B cell (primary cell): ENCODE data around the gene PLXDC1. TPM values are rescaled to one million over a fixed set of nuclear protein-coding genes. Genes with fewer than 3 reads are reported as not detected.

ENCODE experiments used
- ATAC-seq: fragments of 200-7000 bp; cut with Tn5 transposase; one replicate; pipeline ENCODE4 v1.10.0; 2021; ENCODE audit warnings: low read depth, mild to moderate bottlenecking, moderate number of reproducible peaks, moderate library complexity
- CTCF ChIA-PET: fragments of 350-600 bp; sonication (Branson Sonifier 250); formaldehyde crosslinking; loops from one replicate; lab custom pipeline; 2021; ENCODE audit warnings: antibody characterized with exemption, inconsistent platforms; lab: Charles Lee
- POLR2A ChIA-PET: fragments of 350-600 bp; sonication (Branson Sonifier 250); formaldehyde crosslinking; loops from one replicate; lab custom pipeline; 2021; ENCODE audit warnings: antibody characterized with exemption; lab: Charles Lee
- DNase-seq: peaks from one replicate; pipeline ENCODE4 v3.0.0; 2013
- H2AFZ ChIP-seq: 2 replicates; pipeline ENCODE4 v1.6.1; 2012; ENCODE audit warnings: mild to moderate bottlenecking, low read depth, low read length; ENCODE audit not compliant: insufficient read depth, poor library complexity, severe bottlenecking
- H3K27ac ChIP-seq, 2 donors: 1 replicate in 1 of 2; 2 replicates in 1 of 2; pipeline ENCODE4 v1.5.1; 2012 to 2013; ENCODE audit warnings: low read length in 2 of 2, mild to moderate bottlenecking in 2 of 2, moderate library complexity in 1 of 2
- H3K27me3 ChIP-seq, 4 experiments: fragments of 200-600 bp in 1 of 4; sonication (generic) in 1 of 4; replicated peaks in 1 of 4; 1 replicate in 2 of 4; 2 replicates in 2 of 4; pipeline versions ENCODE4 v1.6.1 to v1.7.0; 2013 to 2016; ENCODE audit warnings: low read length in 3 of 4, mild to moderate bottlenecking in 2 of 4, mixed read lengths in 1 of 4, moderate library complexity in 1 of 4; ENCODE audit not compliant: insufficient read depth in 4 of 4, control insufficient read depth in 3 of 4; ENCODE audit errors: control extremely low read depth in 1 of 4
- H3K36me3 ChIP-seq, 2 experiments: replicated peaks in 1 of 2; 1 replicate in 1 of 2; 2 replicates in 1 of 2; pipeline versions ENCODE4 v1.6.1 to v1.7.1; 2013; ENCODE audit warnings: low read length in 1 of 2; ENCODE audit not compliant: insufficient read depth in 2 of 2, control insufficient read depth in 1 of 2; ENCODE audit errors: control extremely low read depth in 1 of 2, extremely low read depth in 1 of 2
- H3K4me1 ChIP-seq, 2 donors: fragments of 200-600 bp in 1 of 2; sonication (generic) in 1 of 2; 1 replicate in 1 of 2; 2 replicates in 1 of 2; pipeline versions ENCODE4 v1.5.1 to v1.6.1; 2013 to 2017; ENCODE audit warnings: low read length in 2 of 2; ENCODE audit not compliant: control insufficient read depth in 2 of 2, insufficient read depth in 2 of 2
- H3K4me2 ChIP-seq: replicated peaks from 2 replicates; pipeline ENCODE3; 2012; ENCODE audit warnings: mild to moderate bottlenecking, low read depth, low read length; ENCODE audit not compliant: poor library complexity, severe bottlenecking
- H3K4me3 ChIP-seq, 5 experiments: fragments of 200-600 bp in 1 of 5; sonication (generic) in 1 of 5; 1 replicate in 3 of 5; 2 replicates in 2 of 5; pipeline versions ENCODE4 v1.5.1 to v1.7.0; 2011 to 2016; ENCODE audit warnings: low read length in 4 of 5, mild to moderate bottlenecking in 4 of 5, low read depth in 2 of 5, control low read depth in 1 of 5, moderate library complexity in 1 of 5; ENCODE audit not compliant: insufficient read depth in 1 of 5; ENCODE audit errors: control extremely low read depth in 1 of 5, extremely low read depth in 1 of 5
- H3K79me2 ChIP-seq: fragments of 200-600 bp; sonication (generic); one replicate; pipeline ENCODE4 v1.6.0; 2016; ENCODE audit warnings: low read length; ENCODE audit not compliant: control insufficient read depth, insufficient read depth
- H3K9ac ChIP-seq: fragments of 200-600 bp; sonication (generic); 2 replicates; pipeline ENCODE4 v1.6.1; 2017; ENCODE audit warnings: mild to moderate bottlenecking, low read length, moderate library complexity
- H3K9me3 ChIP-seq, 3 donors: one replicate each; pipeline versions ENCODE4 v1.6.1 to v1.7.1; 2013; ENCODE audit warnings: low read length in 2 of 3; ENCODE audit not compliant: control insufficient read depth in 2 of 3, insufficient read depth in 1 of 3; ENCODE audit errors: control extremely low read depth in 1 of 3
- H4K20me1 ChIP-seq: 2 replicates; pipeline ENCODE4 v1.6.0; 2012; ENCODE audit warnings: mild to moderate bottlenecking, low read length; ENCODE audit not compliant: insufficient read depth, control insufficient read depth, poor library complexity, severe bottlenecking
- H3K27ac Mint-ChIP-seq: one replicate; pipeline ENCODE4 v1.8.0; 2021; ENCODE audit warnings: mixed read lengths
- H3K27me3 Mint-ChIP-seq: one replicate; pipeline ENCODE4 v1.8.0; 2021; ENCODE audit warnings: mixed read lengths
- H3K4me1 Mint-ChIP-seq: one replicate; pipeline ENCODE4 v1.8.0; 2021; ENCODE audit warnings: mixed read lengths
- H3K4me3 Mint-ChIP-seq: one replicate; pipeline ENCODE4 v1.8.0; 2021; ENCODE audit warnings: mixed read lengths
- H3K9me3 Mint-ChIP-seq: one replicate; pipeline ENCODE4 v1.8.0; 2022; ENCODE audit warnings: mixed read lengths; ENCODE audit not compliant: insufficient read depth
- EZH2 ChIP-seq: IDR thresholded peaks from 2 replicates; pipeline ENCODE4 v1.6.1; 2012; ENCODE audit warnings: borderline replicate concordance, low read depth, mild to moderate bottlenecking, moderate library complexity, low read length; ENCODE audit not compliant: insufficient read depth, poor library complexity, severe bottlenecking
- WGBS: methylation state at CpG from one replicate; pipeline ENCODE4 v1.1.5; 2013; ENCODE audit warnings: missing lambda C conversion rate; ENCODE audit not compliant: insufficient coverage; 5-methylcytosine and 5-hydroxymethylcytosine counted together
- intact Hi-C: fragments of 100-400 bp; cut with micrococcal nuclease; formaldehyde crosslinking; loops from one replicate; pipeline ENCODE4 v1.10.0; 2022
- polyA plus RNA-seq: library from polyadenylated mRNA; depleted of rRNA; stranded (reverse); fragments of >200 nt; gene quantifications from 2 replicates; pipeline ENCODE4 v1.2.3, GENCODE V29; 2012
- total RNA-seq, 2 donors: library from RNA; stranded (reverse); fragments of 120-200 nt in 1 of 2; gene quantifications; 1 replicate in 1 of 2; 2 replicates in 1 of 2; pipeline versions ENCODE4 v1.2.3 to v1.2.4, GENCODE V29; 2013 to 2022
- TF ChIP-seq, protein P1 (sequence below): fragments of 200-600 bp; IDR thresholded peaks from one replicate; pipeline ENCODE4 v1.8.0; 2022; ENCODE audit warnings: antibody characterized with exemption, mild to moderate bottlenecking

The PLXDC1 gene
- total and polyA plus RNA-seq, 2 donors (not counting 1 experiment from before 2014, with no cell fraction given) = 0.69 TPM; not detected in 1

DNA sequence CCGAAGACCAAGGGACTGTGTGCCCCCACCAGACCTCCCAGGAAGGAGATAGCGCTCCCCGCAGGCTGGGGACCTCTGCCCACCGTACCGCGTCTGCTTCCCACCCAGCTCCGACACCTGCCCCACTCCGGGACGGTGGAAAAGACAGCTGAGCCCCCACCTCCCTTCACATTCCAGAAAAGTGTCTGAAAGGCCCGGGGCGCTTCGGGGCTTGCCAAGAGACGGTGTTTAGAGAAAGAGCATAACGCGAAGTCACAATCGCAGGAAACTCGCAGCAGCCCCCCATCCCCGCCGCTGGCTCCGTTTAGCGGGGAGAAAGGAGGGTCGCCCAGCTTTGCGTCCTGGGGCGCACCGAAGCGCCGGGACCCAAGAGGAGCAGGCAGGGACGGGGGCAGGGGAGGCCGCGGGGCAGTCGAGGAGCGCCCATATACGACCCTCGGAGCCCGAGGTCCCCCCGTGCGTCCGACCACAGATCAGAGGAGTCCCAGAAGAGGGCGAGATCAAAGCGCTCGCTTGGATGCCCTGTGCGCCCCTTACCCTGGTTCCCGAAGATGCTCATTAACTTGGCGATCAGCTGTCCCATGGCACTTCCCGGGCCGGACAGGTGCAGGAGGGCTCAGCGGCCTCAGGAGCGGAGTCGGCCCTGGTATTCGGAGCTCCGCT lies 13.9 kb upstream of the PLXDC1 start:
- H3K36me3 ChIP-seq = no peaks in the 10 kb centered on the region
- intact Hi-C loops = no loop called here
- H3K9me3 ChIP-seq = peaks cover 0 to 12% (median 0%) of the 10 kb centered on the region in 3 donors
- H2AFZ ChIP-seq = peak overlapping the region; percentile 87
- H3K9ac ChIP-seq = peak overlapping the region; percentile 71
- peak overlapping the region; percentile 29 for H3K27ac Mint-ChIP-seq
- no peak for TF ChIP-seq EZH2
- TF ChIP-seq, protein P1, sequence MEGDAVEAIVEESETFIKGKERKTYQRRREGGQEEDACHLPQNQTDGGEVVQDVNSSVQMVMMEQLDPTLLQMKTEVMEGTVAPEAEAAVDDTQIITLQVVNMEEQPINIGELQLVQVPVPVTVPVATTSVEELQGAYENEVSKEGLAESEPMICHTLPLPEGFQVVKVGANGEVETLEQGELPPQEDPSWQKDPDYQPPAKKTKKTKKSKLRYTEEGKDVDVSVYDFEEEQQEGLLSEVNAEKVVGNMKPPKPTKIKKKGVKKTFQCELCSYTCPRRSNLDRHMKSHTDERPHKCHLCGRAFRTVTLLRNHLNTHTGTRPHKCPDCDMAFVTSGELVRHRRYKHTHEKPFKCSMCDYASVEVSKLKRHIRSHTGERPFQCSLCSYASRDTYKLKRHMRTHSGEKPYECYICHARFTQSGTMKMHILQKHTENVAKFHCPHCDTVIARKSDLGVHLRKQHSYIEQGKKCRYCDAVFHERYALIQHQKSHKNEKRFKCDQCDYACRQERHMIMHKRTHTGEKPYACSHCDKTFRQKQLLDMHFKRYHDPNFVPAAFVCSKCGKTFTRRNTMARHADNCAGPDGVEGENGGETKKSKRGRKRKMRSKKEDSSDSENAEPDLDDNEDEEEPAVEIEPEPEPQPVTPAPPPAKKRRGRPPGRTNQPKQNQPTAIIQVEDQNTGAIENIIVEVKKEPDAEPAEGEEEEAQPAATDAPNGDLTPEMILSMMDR = no peak
- no peaks in the 10 kb centered on the region for H3K9me3 Mint-ChIP-seq
- peak overlapping the region; percentile 90 for H3K4me3 Mint-ChIP-seq
- H3K27me3 ChIP-seq = peaks cover 0 to 41% (median 11%) of the 10 kb centered on the region in 4 experiments
- no peak overlapping the region for H3K27ac ChIP-seq
- H3K27me3 Mint-ChIP-seq = peaks cover 16% of the 10 kb centered on the region
- DNase-seq (no peak), ATAC-seq (peak; percentile 12)
- ChIA-PET CTCF (interaction anchor here (0.6 to 6.9 kb wide), 29 partner anchors 9 to 488 kb away, joined by 3 to 77 read pairs (median 5); partner anchors contain the start of genes PLXDC1 and RPL19), POLR2A (interaction anchor here (0.6 to 1.2 kb wide), 4 partner anchors 12 to 410 kb away, joined by 3 to 10 read pairs (median 4); partner anchors contain the start of genes FBXO47 and RPL19)
- peak overlapping the region; percentile 89 for H3K4me2 ChIP-seq
- peaks cover 27 to 29% of the 10 kb centered on the region in 2 donors for H3K4me1 ChIP-seq
- H3K4me3 ChIP-seq = peak overlapping the region; percentile 36 to 74 (median 69)
- H4K20me1 ChIP-seq = no peaks in the 10 kb centered on the region
- H3K79me2 ChIP-seq = no peaks in the 10 kb centered on the region
- 7% methylated on average over 49 of the region's 51 CpGs for WGBS
- peaks cover 28% of the 10 kb centered on the region for H3K4me1 Mint-ChIP-seq

DNA sequence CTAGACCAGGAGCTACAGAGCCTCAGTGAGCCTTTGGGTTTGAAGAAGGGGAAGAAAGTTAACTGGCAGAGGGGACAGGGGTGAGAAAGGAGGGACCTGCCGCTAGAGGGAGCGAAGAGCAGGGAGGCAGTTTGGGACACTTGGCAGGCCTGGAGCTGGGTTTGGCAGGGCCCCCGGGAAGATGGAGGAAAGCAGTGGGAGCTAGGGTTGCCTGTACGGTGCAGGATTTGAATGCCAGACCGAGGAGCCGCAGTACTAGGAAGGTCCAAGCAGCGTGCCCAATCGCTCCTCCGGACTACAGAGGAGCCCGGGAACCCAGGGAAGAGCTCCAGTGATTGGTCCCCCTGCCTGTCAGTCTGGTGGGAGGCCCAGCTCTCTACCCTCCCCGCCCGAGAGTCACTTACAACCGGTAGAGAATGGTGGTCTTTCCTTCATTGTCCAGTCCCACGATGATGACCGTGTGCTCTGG lies 13.3 kb upstream of the PLXDC1 start:
- Histone ChIP-seq H3K4me2 (peak overlapping the region; percentile 89), H4K20me1 (no peaks in the 10 kb centered on the region), H3K27me3 (peaks cover 0 to 38% (median 10%) of the 10 kb centered on the region in 4 experiments), H3K9ac (peak overlapping the region; percentile 71), H3K36me3 (no peaks in the 10 kb centered on the region), H2AFZ (peak overlapping the region; percentile 87), H3K4me1 (peaks cover 27 to 29% of the 10 kb centered on the region in 2 donors), H3K79me2 (no peaks in the 10 kb centered on the region), H3K9me3 (peaks cover 0 to 12% (median 0%) of the 10 kb centered on the region in 3 donors), H3K27ac (no peak overlapping the region), H3K4me3 (peak overlapping the region; percentile 36 to 74 (median 69))
- H3K9me3 Mint-ChIP-seq = no peaks in the 10 kb centered on the region
- peak overlapping the region; percentile 29 for H3K27ac Mint-ChIP-seq
- 0% methylated on average over 15 of the region's 15 CpGs for WGBS
- DNase-seq = peak; percentile 86
- no peak for TF ChIP-seq EZH2
- TF ChIP-seq, protein P1 = peak; percentile 85
- peaks cover 28% of the 10 kb centered on the region for H3K4me1 Mint-ChIP-seq
- POLR2A ChIA-PET = interaction anchor here (1.1 to 1.2 kb wide), 2 partner anchors 11 to 35 kb away, joined by 5 to 10 read pairs; partner anchors contain the start of gene RPL19
- peak; percentile 89 for ATAC-seq
- CTCF ChIA-PET = interaction anchor here (0.6 to 6.9 kb wide), 30 partner anchors 10 to 488 kb away, joined by 3 to 77 read pairs (median 4); partner anchors contain the start of genes PLXDC1 and RPL19
- H3K27me3 Mint-ChIP-seq = peaks cover 14% of the 10 kb centered on the region
- intact Hi-C loops = loop anchor here (1.0 kb wide), 3 partner anchors 10 to 80 kb away; no protein-coding TSS in a partner anchor
- peak overlapping the region; percentile 90 for H3K4me3 Mint-ChIP-seq
